GM18526 (cell line): ENCODE measurements around the gene CMTM8.

Source experiments
- POLR2A ChIP-seq: IDR thresholded peaks from 3 replicates; pipeline ENCODE4 v1.6.1; 2011; ENCODE audit not compliant: insufficient read length; ENCODE audit errors: extremely low read depth

Gene CMTM8

GRCh38 chr3:32284443-32285212, 46.1 kb downstream of the CMTM8 start:
- TF ChIP-seq POLR2A: no peak

- TF ChIP-seq POLR2A: no peak
These were observed 47.4 kb downstream of the CMTM8 start for GRCh38 chr3:32285891-32286290.

GRCh38 chr3:32288819-32289218, 50.3 kb downstream of the CMTM8 start:
- no peak for TF ChIP-seq POLR2A

- TF ChIP-seq POLR2A: no peak
These were observed 52.1 kb downstream of the CMTM8 start for GRCh38 chr3:32290619-32291018.

DNA sequence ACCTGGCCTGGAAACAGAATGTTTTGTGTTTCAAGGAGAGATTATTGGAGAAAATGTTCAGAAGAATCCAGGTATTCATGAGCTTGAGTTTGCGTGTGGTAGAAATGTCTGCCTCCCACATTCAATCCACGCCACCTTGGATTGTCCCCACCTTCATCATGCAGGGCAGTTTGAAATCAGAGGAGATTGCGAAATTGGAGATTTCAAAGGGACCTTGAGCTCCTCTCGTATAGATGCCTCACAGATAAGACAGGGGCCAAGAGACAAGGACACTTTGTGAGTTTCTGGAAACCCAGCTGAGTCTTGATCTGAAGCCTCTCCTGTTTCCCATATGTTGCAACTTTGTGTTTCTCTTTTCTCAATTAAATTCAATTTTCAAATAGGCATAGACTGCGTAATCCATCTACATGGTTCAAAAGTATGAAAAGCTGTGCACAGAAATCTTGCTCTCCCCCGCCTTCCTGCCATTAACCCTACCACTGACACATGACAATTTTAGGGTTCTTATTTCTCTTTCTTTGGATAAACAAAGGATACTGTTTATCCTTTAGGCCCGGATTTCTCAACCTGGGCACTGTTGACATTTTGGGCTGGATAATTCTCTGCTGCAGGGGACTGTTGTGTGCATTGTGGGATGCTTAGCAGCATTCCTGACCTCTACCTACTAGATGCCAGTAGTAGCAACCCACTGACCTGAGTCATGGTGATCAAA, 53.8 kb downstream of the CMTM8 start:
- TF ChIP-seq POLR2A: no peak

DNA sequence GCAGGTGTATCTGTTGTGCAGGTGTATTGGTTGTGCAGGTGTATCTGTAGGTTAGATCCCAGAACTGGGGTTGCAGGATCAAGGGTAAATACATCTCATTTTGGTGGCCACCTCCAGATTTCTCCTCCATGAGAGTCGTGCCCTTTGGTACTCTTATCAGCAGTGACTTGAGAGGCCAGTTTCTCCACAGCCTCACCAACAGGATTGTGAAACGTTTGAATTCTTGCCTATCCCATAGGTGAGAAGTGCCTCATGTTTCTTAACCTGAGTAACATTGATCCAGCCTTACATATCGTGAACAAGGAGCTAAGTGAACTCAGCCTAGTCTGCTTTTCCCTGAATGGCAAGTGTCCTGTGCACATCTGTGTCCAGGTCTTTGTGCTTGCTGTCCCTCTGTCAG, 55.4 kb downstream of the CMTM8 start:
- no peak for TF ChIP-seq POLR2A

- no peak for TF ChIP-seq POLR2A
These were observed 58.0 kb downstream of the CMTM8 start for GRCh38 chr3:32296251-32297204.

GRCh38 chr3:32297366-32297765, 58.9 kb downstream of the CMTM8 start:
- no peak for TF ChIP-seq POLR2A

GRCh38 chr3:32301426-32301825, 62.9 kb downstream of the CMTM8 start:
- no peak for TF ChIP-seq POLR2A

DNA sequence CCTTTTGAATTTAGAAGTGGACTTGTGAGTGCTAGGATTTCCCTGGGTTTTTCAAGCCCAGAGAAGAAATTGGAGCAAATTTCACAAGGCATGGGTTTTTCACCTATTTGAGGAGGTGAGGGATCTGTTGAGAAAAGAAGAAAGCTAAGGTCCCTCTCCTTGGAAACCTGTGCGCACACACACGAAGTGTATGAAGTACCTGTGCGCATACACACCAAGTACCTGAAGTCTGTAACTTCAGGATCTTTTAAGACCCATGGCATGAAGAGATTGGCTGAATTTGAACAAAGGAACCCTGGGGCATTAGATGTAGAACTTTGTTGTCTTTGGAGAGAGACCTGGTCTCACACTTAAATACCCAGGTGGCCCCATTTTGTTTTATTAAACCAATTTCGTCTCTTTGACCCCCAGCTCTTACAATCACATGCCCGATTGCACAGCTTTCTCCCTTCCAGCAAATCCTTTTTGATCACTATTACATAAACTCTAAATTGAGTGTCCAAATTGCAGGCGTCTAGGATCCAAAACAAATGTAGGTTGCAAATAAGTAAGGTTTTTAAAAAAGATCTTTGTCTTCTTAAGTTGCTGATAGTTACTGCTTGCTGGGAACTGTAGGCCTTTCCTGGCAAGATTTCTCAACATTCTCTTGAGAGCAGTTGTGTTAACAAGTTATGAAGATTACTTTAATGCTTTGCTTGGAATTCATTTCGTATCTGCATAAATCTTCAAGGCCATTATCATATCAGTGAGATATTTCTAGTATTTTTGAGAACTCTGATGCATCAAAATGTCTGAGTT, 64.3 kb downstream of the CMTM8 start:
- TF ChIP-seq POLR2A: no peak

DNA sequence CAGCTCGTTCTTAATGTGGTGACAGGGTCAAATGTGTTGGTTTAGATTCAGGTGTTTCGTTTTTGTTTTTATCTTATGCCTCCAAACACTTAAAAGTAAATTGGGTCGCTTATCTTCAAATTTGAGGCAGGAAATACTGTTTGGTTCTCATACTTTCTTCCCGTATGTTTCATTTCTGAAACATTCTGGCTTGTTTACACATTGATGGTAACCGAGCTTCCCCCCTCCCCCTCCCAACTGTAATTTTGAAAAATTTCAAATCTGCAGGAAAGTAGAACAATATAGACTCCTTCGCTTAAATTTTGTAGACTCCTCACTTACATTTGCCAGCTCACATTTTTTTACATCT, 64.9 kb downstream of the CMTM8 start:
- no peak for TF ChIP-seq POLR2A

GRCh38 chr3:32303977-32304881, 65.7 kb downstream of the CMTM8 start:
- no peak for TF ChIP-seq POLR2A

DNA sequence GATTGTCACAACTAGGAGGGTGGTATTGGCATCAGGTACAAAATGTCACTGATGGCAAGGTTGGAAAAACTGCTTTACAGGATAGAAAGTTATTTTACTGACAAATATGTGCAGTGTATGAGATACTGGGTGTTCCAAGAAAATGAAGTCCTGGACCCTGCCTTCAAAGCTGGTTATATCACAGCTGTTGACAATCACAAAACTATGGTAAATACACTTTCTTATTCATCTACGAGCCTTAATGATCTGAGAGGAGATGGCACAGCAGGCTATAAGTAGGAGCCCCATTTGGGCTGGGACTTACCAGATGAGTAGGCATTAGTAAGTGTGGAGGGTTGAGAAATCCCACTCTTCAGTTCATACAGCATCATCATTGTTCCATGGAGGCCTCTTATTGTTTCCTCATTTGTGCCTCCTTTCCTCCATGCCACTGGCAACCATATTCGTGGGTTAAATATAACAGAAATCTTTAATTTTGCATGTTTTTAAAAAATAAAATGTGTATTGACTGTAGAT, 66.9 kb downstream of the CMTM8 start:
- no peak for TF ChIP-seq POLR2A

- no peak for TF ChIP-seq POLR2A
These were observed 67.6 kb downstream of the CMTM8 start for GRCh38 chr3:32306072-32306471.
